ENCODE results near the gene LHFPL4.
A peak's percentile ranks its signal among the peaks of the same experiment; 100 is the strongest.
"Not testable (repeated sequence)": the region's sequence is repeated elsewhere in the genome, so short reads cannot be mapped to it uniquely, and the experiment has no call there.

The LHFPL4 gene

DNA sequence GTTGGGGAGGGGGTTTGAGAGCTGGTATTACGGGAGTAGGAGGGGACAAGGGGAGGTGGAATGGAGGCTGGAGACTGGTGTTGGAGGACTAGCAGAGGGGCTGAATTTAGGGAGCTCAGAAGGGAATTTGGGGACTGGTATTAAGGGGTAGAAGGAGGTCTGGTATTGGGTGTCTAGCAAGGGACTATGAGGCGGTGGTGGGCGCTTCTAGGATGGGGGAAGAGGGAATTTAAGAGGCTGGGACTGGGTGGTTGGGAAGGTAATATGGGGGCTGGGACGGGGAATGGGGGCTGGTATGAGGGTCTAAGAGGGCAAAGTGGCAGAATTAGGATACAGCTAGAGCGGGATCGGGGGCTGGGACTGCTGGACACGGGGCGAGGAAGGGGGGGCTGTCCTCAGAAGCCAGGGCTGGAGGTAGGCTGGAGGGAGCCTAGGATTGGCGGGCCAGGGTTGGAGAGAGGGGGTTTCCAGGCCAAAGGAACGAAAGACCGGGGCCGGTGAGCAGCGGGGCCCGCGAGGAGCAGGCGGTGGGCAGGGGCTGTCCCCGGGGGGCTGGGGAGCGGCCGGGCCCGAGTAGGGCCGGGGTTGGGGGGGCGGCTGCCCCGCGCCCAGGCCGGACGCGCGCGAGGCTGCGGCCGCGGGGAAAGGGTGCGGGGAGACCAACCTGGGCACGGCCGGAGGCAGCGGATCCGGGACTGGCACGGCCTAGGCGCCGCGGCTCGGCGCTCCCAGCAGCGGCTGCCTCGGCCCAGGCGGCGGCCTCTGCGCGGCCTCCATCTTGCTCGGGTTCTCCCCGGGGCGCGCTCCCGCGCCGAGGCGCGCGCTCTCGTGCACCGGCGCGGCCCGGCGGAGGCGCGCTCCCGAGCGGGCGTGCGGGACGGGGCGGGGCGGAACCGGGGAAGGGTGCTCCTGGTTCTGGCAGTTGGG is at the start of gene LHFPL4:
Gene LHFPL4 (minus strand): TSS at position 802 of the 927 bp plus-strand sequence. CDS start 1,143 bp downstream, outside the sequence.
- peak; percentile 95 for DNase-seq (ENCODE audit: low spot score)

DNA sequence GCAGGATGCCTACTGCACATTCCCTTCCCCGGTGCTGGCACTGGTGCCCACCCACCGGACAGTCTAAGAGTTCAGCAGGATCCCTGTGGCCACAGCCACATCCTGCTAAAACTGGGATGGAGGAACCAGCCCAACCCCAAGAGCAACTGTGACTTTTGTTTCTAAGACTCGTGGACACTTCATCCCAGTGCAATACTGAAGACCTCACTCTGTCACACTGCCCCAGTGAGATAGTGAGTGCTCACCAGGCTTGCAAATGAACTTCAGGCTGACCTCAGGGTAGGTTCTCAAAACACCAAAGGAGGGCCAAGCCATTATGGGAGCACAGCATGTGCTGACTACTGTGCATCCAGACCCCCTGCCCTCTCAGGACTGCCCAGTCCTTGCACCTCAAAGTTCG is 49.0 kb upstream of the LHFPL4 start:
- DNase-seq (ENCODE audit: low spot score) = no peak

GRCh38 chr3:9601006-9601581 is 47.5 kb upstream of the LHFPL4 start:
- DNase-seq (ENCODE audit: low spot score) = not testable (repeated sequence)

DNA sequence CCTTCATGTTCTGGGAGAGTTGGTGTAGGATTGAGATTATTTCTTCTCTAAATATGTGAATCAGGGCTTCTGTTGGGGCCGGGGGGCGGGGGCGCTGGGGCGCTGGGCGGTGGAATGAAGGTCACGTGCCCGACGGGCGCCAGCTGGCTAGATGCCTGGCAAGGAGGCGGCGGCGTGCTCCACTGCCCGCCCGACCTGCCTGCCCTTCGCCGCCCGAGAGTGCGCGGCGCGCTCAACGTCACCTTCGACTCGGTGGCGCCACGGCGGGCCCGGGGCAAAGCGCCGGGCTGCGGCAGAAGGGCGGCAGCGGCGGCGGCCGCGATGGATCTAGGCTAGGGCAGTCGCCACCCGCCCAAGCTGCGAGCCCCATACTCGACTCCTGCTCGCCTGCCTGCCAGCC is 47.0 kb upstream of the LHFPL4 start:
- DNase-seq (ENCODE audit: low spot score) = no peak

DNA sequence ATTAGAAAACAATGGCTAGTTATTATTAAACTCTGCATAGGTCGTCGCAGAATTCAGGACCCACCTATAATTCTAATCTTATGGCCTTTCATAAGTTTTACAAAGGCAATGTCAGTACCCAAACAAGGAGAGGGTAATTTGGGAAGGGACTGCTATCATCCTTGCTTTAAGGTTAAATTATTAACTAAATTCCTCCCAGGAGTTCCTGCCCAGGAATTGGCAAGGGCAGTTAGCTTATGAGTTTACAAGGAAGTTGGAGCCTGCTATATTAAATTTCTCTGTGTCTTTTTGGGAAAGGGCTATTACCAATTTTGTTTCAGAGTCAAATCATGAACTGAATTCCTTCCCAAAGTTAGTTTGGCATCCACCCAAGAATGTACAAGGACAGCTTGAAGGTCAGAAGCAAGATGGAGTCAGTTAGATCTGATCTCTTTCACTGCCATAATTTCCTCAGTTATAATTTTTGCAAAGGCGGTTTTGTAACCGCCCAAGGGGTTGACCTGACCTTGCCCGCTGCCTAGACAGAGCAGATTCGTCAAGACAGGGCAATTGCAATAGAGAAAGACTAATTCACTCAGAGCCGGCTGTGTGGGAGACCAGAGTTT is 45.3 kb upstream of the LHFPL4 start:
- DNase-seq (ENCODE audit: low spot score) = no peak

GRCh38 chr3:9595877-9596276 is 42.3 kb upstream of the LHFPL4 start:
- no peak for DNase-seq (ENCODE audit: low spot score)

GRCh38 chr3:9591781-9592180 is 38.2 kb upstream of the LHFPL4 start:
- DNase-seq (ENCODE audit: low spot score) = not testable (repeated sequence)

DNA sequence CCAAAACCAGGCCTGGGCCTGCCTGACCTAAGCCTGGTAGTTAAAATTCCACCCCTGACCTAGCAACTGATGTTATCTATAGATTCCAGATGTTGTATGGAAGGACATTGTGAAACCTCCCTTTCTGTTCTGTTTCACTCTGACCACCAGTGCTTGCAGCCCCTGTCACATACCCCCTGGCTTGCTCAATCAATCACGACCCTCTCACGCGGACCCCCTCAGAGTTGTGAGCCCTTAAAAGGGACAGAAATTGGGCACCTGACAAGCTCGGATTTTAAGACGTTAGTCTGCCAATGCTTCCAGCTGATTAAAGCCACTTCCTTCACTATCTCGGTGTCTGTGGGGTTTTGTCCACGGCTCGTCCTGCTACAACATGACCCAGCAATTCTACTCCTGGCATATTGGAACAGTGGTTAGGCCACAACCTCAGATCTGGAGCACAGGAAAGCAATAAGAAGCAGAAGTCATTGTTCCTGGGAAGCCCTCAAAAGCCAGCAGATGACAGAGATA is 36.7 kb upstream of the LHFPL4 start:
- DNase-seq (ENCODE audit: low spot score) = no peak

DNA sequence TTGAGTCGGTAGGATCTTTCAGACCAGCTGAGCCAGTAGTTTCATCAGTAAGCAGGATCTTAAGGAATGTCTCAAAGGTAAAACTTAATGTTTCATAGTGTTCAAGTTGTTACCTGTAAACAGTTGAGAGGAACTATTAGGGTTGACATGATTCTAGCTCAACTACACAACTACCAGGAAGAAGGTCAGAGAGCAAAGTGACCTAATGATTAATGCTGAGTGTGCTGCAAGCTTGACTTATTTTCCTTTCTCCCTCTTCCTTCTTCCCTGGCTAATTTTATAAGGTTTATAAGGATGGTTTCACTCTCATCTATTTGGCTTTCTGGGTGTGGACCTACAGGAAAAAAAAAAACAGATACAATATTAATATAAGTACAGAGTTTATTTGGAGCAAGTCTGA is 30.2 kb upstream of the LHFPL4 start:
- no peak for DNase-seq (ENCODE audit: low spot score)

GRCh38 chr3:9583371-9583770 is 29.7 kb upstream of the LHFPL4 start:
- DNase-seq (ENCODE audit: low spot score) = no peak

DNA sequence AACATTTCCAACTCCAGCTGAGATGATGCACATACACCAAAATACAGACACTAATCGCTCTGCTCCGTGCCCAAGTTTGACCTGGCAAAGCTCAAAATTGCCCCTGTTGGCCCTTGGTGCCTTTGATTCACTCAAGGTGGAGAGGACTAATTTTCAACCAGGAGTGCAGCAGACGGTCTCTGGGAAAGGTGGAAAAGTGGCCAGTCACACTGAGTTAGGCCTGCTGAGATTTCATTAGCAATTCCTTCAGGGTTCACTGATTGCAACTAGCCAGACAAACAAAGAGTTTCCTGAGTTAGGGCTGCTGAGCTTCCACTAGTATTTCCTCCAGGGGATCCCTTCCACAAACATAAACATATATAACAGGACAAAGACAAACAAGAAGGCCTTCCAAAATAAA is 28.7 kb upstream of the LHFPL4 start:
- DNase-seq (ENCODE audit: low spot score) = no peak

- no peak for DNase-seq (ENCODE audit: low spot score)
Observed at GRCh38 chr3:9581742-9582141, 28.1 kb upstream of the LHFPL4 start.

- DNase-seq (ENCODE audit: low spot score) = no peak
Observed at GRCh38 chr3:9569054-9569453, 15.4 kb upstream of the LHFPL4 start.

DNA sequence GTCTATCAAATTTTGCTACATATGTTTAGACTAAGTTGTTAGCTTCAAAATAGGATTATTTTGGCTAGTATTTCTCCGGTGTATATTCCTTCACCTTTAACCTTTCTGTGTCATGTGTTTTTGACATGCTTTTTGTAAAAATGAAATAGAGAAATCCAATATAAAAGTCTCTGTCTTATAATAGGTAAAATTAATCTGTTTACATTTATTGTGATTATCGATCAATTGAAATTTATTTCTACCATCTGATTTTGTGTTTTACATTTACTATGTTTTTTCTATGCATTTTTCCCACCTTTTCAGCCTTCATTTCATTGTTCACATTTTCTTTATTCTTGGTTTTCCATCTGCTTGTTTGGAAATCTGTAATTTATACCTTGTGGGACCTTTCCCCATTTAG is 11.7 kb upstream of the LHFPL4 start:
- no peak for DNase-seq (ENCODE audit: low spot score)

DNA sequence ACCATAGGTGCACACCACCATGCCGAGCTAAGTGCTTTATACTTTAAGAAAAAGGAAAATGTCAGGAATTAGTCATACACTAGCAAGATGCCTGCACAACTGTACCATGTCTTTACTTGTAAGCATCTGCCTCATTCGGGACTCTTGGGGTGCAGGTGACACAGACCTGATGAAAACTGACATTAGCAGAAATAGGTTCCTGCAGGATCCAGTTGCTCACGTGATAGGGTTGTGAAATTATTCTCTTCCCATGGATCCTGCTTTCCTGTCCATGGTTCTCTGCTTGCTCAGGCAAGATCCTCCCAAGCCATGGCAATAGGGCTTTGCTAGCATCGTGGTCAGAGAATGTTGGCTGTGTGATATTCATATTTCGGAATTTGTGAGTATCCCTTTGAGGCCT is 10.2 kb upstream of the LHFPL4 start:
- no peak for DNase-seq (ENCODE audit: low spot score)

DNA sequence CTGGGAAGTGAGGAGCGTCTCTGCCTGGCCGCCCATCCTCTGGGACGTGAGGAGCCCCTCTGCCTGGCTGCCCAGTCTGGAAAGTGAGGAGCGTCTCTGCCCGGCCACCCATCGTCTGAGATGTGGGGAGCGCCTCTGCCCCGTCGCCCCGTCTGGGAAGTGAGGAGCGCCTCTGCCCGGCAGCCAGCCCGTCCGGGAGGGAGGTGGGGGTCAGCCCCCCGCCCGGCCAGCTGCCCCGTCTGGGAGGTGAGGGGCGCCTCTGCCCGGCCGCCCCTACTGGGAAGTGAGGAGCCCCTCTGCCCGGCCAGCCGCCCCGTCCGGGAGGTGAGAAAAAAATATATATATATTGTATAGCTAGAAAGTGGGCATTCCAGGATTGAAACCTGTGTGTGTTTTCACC is 6.4 kb upstream of the LHFPL4 start:
- not testable (repeated sequence) for DNase-seq (ENCODE audit: low spot score)

DNA sequence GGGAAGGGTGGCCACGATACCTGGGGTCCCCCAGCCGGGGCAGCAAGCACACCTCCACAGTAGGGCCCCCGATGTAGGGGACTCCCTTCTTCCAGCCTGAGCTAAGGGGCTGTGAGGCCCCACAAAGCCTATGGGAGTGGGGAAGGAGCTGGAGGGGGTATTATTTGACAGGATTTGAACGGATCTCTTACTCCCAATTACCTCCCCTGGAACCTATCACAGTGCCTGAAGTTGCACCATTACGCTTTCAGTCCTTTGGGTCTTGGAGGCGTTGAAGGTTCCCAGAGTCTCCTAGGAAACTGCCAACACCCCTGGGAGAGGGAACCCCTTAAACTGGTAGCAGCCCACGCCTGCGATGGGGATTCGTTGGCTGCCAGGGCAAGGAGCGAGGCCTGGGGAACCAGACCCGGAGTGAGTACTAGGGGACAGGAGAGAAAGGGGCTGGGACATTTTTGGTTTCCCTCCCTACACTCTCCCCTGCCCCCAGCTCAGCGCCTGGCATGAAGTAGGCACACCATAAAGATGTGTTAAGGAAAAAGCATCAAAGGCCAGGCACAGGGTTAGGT is 409 bp upstream of the LHFPL4 start:
- peak; percentile 34 for DNase-seq (ENCODE audit: low spot score)

DNA sequence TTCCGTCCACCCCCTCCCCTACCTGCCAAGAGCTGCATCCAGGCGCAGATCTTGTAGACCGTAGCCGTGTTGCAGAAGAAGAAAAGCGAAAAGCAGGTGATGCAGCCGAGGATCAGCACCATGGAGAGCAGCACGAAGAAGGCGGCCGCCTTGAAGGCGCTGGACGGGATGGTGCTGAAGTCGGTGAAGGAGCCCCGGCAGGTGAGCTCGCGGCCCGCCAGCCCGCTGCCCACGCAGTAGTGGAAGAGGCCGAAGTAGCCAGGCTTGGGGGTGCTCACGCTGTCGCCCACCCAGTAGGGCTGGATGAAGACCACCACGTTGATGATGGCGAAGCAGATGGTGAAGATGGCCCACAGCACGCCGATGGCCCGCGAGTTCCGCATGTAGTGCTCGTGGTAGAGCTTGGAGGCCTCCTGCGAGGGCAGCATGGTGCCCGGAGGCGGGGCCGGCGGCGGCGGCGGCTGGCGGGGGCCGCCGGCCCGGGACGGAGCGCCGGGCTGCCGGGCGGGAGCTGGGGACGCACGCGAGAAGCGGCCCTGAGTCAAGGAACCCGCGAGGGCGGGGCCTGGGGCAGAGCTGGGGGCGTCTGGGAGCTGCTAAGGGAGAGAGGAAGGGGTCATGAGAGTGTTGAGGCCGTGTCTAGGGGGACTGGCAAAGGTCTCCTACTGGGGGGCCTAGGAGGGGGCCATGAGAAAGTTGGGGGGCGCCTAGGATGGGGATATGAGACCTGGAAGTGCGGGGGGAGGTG is 1.2 kb downstream of the LHFPL4 start:
- peak; percentile 88 for DNase-seq (ENCODE audit: low spot score)

DNA sequence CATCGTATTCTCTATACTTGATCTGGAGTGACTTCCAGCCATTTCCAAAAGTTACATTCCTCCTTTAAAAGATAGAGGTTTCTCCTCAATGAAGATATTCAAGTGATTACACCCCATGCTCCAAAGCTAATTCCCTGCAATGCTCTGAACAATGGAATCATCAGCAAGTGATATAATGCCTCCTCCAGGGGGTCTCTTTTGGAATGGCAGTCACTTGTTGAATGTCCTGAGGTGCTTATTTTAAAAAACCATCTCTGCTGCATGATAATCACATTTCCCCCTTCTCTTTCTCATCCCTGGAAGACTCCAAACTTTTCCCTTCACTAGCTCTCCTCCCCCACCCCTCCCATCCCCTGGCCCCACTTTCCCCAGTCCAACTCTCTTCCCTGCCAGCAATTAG is 2.6 kb downstream of the LHFPL4 start:
- DNase-seq (ENCODE audit: low spot score) = no peak

GRCh38 chr3:9549600-9549999 is 4.0 kb downstream of the LHFPL4 start:
- DNase-seq (ENCODE audit: low spot score) = no peak

- DNase-seq (ENCODE audit: low spot score) = no peak
Observed at GRCh38 chr3:9548991-9549390, 4.6 kb downstream of the LHFPL4 start.

DNA sequence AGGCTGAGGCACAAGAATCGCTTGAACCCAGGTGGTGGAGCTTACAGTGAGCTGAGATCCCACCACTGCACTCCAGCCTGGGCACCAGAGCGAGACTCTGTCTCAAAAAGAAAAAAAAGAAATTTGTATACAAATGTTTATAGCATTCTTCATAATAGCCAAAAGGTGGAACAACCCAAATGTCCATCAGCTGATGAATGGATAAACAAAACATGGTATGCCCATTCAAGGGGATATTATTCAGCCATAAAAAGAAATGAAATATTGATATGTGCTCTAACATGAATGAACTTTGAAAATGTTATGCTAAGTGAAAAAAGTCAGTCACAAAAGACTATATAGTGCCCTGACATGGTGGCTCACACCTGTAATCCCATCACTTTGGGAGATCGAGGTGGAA is 11.4 kb downstream of the LHFPL4 start:
- DNase-seq (ENCODE audit: low spot score) = no peak
